Ascending aorta (tissue), 2 donors: ENCODE data around the gene CGB5. TPM values are rescaled to one million over a fixed set of nuclear protein-coding genes. Genes with fewer than 3 reads are reported as not detected.

ENCODE experiments used
- DNase-seq, 2 donors: peaks; one replicate each; pipeline ENCODE4 v3.0.0-alpha.2; 2019; ENCODE audit warnings: low spot score in 2 of 2
- H3K27ac ChIP-seq, 2 donors: fragments of 200-600 bp; sonication (generic); one replicate each; pipeline ENCODE4 v1.5.1; 2016 to 2017; ENCODE audit warnings: mild to moderate bottlenecking in 1 of 2
- H3K27me3 ChIP-seq: fragments of 200-600 bp; sonication (generic); one replicate; pipeline ENCODE4 v1.5.1; 2017
- H3K36me3 ChIP-seq, 2 donors: fragments of 200-600 bp; sonication (generic); one replicate each; pipeline ENCODE4 v1.5.1; 2016
- H3K4me1 ChIP-seq, 2 donors: fragments of 200-600 bp; sonication (generic); one replicate each; pipeline ENCODE4 v1.5.1; 2016 to 2017; ENCODE audit warnings: mild to moderate bottlenecking in 1 of 2
- H3K4me3 ChIP-seq, 2 donors: fragments of 200-600 bp; sonication (generic); one replicate each; pipeline ENCODE4 v1.5.1; 2016 to 2017; ENCODE audit warnings: mild to moderate bottlenecking in 1 of 2
- H3K9me3 ChIP-seq, 2 donors: fragments of 200-600 bp; sonication (generic); one replicate each; pipeline ENCODE4 v1.5.1; 2016
- intact Hi-C: fragments of 100-400 bp; cut with DNase I; formaldehyde crosslinking; loops from one replicate; pipeline ENCODE4 v1.15.1; 2023
- total RNA-seq: library from RNA; depleted of rRNA; stranded (reverse); fragments of >200 nt; gene quantifications from one replicate; pipeline ENCODE4 v1.1.0, GENCODE V29; 2016
- TF ChIP-seq, protein P1 (sequence below), 3 experiments: fragments of 200-600 bp in 2 of 3; fragments of 450-650 bp in 1 of 3; sonication (generic) in 2 of 3; IDR thresholded peaks; one replicate each; pipeline ENCODE4 v1.5.1; 2016 to 2019; ENCODE audit warnings: antibody characterized with exemption in 3 of 3, mild to moderate bottlenecking in 1 of 3, moderate library complexity in 1 of 3

The CGB5 gene
- total RNA-seq, 1 donor from 2014 or later = not detected

DNA sequence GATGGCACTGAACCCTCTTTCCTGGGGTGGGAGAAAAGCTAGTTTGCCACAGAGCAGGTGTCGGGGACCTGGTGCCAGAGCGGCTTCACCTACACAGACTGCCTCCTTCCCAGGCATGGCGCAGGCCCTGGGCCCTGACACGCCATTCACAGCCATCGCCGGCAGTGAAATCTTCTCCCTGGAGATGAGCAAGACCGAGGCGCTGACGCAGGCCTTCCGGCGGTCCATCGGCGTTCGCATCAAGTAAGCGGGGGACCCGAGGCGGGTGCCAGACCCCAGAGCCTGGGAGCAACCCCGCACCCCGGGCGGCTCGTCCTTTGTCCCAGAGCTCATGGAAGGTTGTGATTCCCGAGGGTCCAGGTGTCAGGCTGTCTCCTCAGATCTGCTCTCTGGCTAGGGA lies 36.7 kb upstream of the CGB5 start:
- intact Hi-C loops = no loop called here
- no peak overlapping the region for H3K4me3 ChIP-seq
- H3K27ac ChIP-seq = no peak overlapping the region
- H3K4me1 ChIP-seq = no peaks in the 10 kb centered on the region
- H3K36me3 ChIP-seq = peaks cover 75 to 85% of the 10 kb centered on the region in 2 donors
- TF ChIP-seq, protein P1, sequence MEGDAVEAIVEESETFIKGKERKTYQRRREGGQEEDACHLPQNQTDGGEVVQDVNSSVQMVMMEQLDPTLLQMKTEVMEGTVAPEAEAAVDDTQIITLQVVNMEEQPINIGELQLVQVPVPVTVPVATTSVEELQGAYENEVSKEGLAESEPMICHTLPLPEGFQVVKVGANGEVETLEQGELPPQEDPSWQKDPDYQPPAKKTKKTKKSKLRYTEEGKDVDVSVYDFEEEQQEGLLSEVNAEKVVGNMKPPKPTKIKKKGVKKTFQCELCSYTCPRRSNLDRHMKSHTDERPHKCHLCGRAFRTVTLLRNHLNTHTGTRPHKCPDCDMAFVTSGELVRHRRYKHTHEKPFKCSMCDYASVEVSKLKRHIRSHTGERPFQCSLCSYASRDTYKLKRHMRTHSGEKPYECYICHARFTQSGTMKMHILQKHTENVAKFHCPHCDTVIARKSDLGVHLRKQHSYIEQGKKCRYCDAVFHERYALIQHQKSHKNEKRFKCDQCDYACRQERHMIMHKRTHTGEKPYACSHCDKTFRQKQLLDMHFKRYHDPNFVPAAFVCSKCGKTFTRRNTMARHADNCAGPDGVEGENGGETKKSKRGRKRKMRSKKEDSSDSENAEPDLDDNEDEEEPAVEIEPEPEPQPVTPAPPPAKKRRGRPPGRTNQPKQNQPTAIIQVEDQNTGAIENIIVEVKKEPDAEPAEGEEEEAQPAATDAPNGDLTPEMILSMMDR (IDR thresholded peaks at IDR 0.05) = no peak
- no peaks in the 10 kb centered on the region for H3K9me3 ChIP-seq
- H3K27me3 ChIP-seq = no peaks in the 10 kb centered on the region
- no peak for DNase-seq

DNA sequence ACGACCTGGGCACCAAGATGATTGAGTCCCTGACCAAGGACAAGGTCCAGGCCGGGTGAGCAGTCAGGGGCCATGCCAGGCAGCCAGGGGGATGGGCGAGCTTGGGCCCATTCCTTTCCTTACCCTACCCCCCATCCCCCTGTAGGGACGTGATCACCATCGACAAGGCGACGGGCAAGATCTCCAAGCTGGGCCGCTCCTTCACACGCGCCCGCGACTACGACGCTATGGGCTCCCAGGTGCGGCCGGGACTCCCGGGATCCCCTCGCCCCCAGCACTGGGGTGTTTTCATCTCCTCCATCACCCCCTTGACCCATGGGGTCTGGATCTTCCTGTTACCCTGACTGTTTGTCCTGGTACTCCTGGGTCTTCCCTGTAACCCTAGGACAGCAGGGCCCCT lies 33.8 kb upstream of the CGB5 start:
- no peaks in the 10 kb centered on the region for H3K9me3 ChIP-seq
- TF ChIP-seq, protein P1 (IDR thresholded peaks at IDR 0.05) = no peak
- no peaks in the 10 kb centered on the region for H3K27me3 ChIP-seq
- no peaks in the 10 kb centered on the region for H3K4me1 ChIP-seq
- H3K4me3 ChIP-seq = no peak overlapping the region
- H3K36me3 ChIP-seq = peaks cover 66 to 74% of the 10 kb centered on the region in 2 donors
- DNase-seq = no peak
- intact Hi-C loops = no loop called here
- no peak overlapping the region for H3K27ac ChIP-seq

DNA sequence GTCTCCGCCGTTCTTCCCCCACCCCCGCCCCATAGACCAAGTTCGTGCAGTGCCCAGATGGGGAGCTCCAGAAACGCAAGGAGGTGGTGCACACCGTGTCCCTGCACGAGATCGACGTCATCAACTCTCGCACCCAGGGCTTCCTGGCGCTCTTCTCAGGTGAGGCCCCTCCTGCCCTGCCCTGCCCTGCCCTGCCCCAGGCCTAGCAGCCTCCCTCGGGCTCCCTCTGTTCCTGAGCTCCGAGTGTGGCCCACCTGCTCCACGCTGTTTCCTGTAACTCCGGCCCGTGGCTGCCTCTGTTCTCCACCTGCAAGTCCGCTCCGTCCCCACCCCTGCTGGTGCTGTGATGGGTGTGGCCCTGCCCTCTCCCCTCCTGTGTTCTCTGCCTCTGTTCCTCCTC lies 33.2 kb upstream of the CGB5 start:
- peaks cover 61 to 74% of the 10 kb centered on the region in 2 donors for H3K36me3 ChIP-seq

DNA sequence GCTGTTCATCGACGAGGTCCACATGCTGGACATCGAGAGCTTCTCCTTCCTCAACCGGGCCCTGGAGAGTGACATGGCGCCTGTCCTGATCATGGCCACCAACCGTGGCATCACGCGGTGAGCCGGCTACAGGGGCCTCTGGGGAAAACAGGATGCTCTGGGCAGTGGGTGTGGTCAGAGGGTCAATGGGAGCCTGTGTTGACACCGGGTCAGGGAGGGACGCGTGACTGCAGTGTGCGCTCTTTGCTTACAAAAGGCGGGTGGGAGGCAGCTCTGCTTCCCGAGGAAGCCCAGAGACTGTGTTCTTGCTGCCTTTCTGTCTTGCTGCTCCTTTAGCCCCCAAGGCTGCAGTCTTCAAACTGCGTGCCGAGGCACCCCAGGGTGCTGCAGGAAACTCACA lies 32.5 kb upstream of the CGB5 start:
- no peak for DNase-seq
- TF ChIP-seq, protein P1 (IDR thresholded peaks at IDR 0.05) = no peak
- Histone ChIP-seq H3K36me3 (peaks cover 58 to 72% of the 10 kb centered on the region in 2 donors), H3K27me3 (no peaks in the 10 kb centered on the region), H3K4me1 (no peaks in the 10 kb centered on the region), H3K27ac (no peak overlapping the region), H3K4me3 (no peak overlapping the region), H3K9me3 (no peaks in the 10 kb centered on the region)
- intact Hi-C loops = no loop called here

More for the DNA sequence above, 33.2 kb upstream of the CGB5 start:
- Histone ChIP-seq H3K27ac (no peak overlapping the region), H3K9me3 (no peaks in the 10 kb centered on the region), H3K4me1 (no peaks in the 10 kb centered on the region), H3K4me3 (no peak overlapping the region), H3K27me3 (no peaks in the 10 kb centered on the region)
- no peak for DNase-seq
- TF ChIP-seq, protein P1 (IDR thresholded peaks at IDR 0.05) = no peak
- intact Hi-C loops = no loop called here

DNA sequence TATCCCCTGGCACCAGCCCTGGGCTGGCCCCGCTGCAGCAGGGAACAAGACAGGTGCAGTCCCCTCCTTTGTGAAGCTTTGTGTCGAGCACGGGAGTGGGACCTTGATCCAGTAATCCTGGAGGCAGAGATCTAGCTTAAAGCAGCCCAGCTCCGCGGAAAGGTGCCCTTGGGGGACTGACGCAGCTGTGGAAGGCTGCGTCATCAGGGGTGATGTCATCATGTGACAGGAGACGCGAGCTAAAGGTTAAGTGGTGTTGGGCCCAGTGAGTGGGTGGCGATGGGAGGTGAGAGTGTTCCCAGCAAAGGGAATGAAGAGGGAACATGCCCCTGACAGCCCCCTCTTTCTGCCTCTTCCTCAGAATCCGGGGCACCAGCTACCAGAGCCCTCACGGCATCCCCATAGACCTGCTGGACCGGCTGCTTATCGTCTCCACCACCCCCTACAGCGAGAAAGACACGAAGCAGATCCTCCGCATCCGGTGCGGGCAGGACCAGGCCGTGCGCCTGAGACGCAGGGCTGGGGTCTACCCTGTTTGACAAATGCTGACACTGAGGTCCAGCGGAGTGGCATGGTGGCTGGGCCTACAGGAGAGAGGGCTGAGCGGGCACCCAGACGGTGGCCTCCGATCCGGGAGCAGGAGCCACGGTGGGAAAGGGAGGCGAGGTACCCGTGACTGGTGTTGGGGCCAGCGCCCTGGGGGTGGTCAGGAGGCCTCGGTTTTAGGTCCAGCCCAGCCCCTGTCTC lies 29.4 kb upstream of the CGB5 start:
- DNase-seq = no peak
- intact Hi-C loops = no loop called here
- Histone ChIP-seq H3K27ac (no peak overlapping the region), H3K27me3 (peaks cover 5% of the 10 kb centered on the region), H3K9me3 (no peaks in the 10 kb centered on the region), H3K36me3 (peaks cover 39 to 54% of the 10 kb centered on the region in 2 donors), H3K4me1 (peaks cover 4 to 16% of the 10 kb centered on the region in 2 donors), H3K4me3 (no peak overlapping the region)
- TF ChIP-seq, protein P1 (IDR thresholded peaks at IDR 0.05) = no peak
